ENCODE measurements around the gene CRYBA4.

The CRYBA4 gene

GRCh38 chr22:26620197-26620596 is 1.6 kb upstream of the CRYBA4 start:
- in situ Hi-C loops (cut with HindIII; ENCODE audit: low sequenced_read_pairs), result no loop called here

GRCh38 chr22:26623984-26624383 is 2.2 kb downstream of the CRYBA4 start:
- in situ Hi-C loops (cut with HindIII; ENCODE audit: low sequenced_read_pairs), result no loop called here

- in situ Hi-C loops (cut with HindIII; ENCODE audit: low sequenced_read_pairs), result no loop called here
Observed at GRCh38 chr22:26624803-26625202, 3.0 kb downstream of the CRYBA4 start.

- in situ Hi-C loops (cut with HindIII; ENCODE audit: low sequenced_read_pairs), result no loop called here
Observed at GRCh38 chr22:26629988-26630761, 8.4 kb downstream of the CRYBA4 start.

GRCh38 chr22:26631282-26631681 is 9.5 kb downstream of the CRYBA4 start:
- in situ Hi-C loops (cut with HindIII; ENCODE audit: low sequenced_read_pairs), result no loop called here

- in situ Hi-C loops (cut with HindIII; ENCODE audit: low sequenced_read_pairs), result no loop called here
Observed at GRCh38 chr22:26632422-26633155, 10.8 kb downstream of the CRYBA4 start.

- in situ Hi-C loops (cut with HindIII; ENCODE audit: low sequenced_read_pairs), result no loop called here
Observed at GRCh38 chr22:26634189-26634588, 12.4 kb downstream of the CRYBA4 start.

GRCh38 chr22:26635117-26635516 is 13.4 kb downstream of the CRYBA4 start:
- in situ Hi-C loops (cut with HindIII; ENCODE audit: low sequenced_read_pairs), result no loop called here

- in situ Hi-C loops (cut with HindIII; ENCODE audit: low sequenced_read_pairs), result no loop called here
Observed at GRCh38 chr22:26636296-26636695, 14.5 kb downstream of the CRYBA4 start.

- in situ Hi-C loops (cut with HindIII; ENCODE audit: low sequenced_read_pairs), result no loop called here
Observed at GRCh38 chr22:26642465-26643417, 21.0 kb downstream of the CRYBA4 start.

- in situ Hi-C loops (cut with HindIII; ENCODE audit: low sequenced_read_pairs), result no loop called here
Observed at GRCh38 chr22:26643418-26644100, 21.8 kb downstream of the CRYBA4 start.

- in situ Hi-C loops (cut with HindIII; ENCODE audit: low sequenced_read_pairs), result no loop called here
Observed at GRCh38 chr22:26646158-26646557, 24.4 kb downstream of the CRYBA4 start.

GRCh38 chr22:26648011-26648497 is 26.3 kb downstream of the CRYBA4 start:
- in situ Hi-C loops (cut with HindIII; ENCODE audit: low sequenced_read_pairs), result no loop called here

- in situ Hi-C loops (cut with HindIII; ENCODE audit: low sequenced_read_pairs), result no loop called here
Observed at GRCh38 chr22:26648528-26649388, 27.0 kb downstream of the CRYBA4 start.

- in situ Hi-C loops (cut with HindIII; ENCODE audit: low sequenced_read_pairs), result no loop called here
Observed at GRCh38 chr22:26650722-26651421, 29.1 kb downstream of the CRYBA4 start.

GRCh38 chr22:26651815-26652214 is 30.1 kb downstream of the CRYBA4 start:
- in situ Hi-C loops (cut with HindIII; ENCODE audit: low sequenced_read_pairs), result no loop called here

GRCh38 chr22:26656891-26657851 is 35.4 kb downstream of the CRYBA4 start, which contains the start of gene MIAT:
Gene MIAT (plus strand): TSS chr22:26657588.
- in situ Hi-C loops (cut with HindIII; ENCODE audit: low sequenced_read_pairs), result no loop called here

- in situ Hi-C loops (cut with HindIII; ENCODE audit: low sequenced_read_pairs), result no loop called here
Observed at GRCh38 chr22:26658161-26658560, 36.4 kb downstream of the CRYBA4 start.

Measured in DLD1 (cell line).